CD8-positive, alpha-beta memory T cell (primary cell): ENCODE data around the gene CTDSPL. TPM values are rescaled to one million over a fixed set of nuclear protein-coding genes. Genes with fewer than 3 reads are reported as not detected.
A peak's percentile ranks its signal among the peaks of the same experiment; 100 is the strongest.
"Not testable (repeated sequence)": the region's sequence is repeated elsewhere in the genome, so short reads cannot be mapped to it uniquely, and the experiment has no call there.

Source experiments
- CTCF ChIA-PET: fragments of 350-600 bp; sonication (Branson Sonifier 250); formaldehyde crosslinking; loops from one replicate; lab custom pipeline; 2021; ENCODE audit warnings: antibody characterized with exemption; lab: Charles Lee
- POLR2A ChIA-PET: fragments of 350-600 bp; sonication (Branson Sonifier 250); formaldehyde crosslinking; loops from one replicate; lab custom pipeline; 2021; ENCODE audit warnings: antibody characterized with exemption; lab: Charles Lee
- DNase-seq, 5 donors: peaks; one replicate each; pipeline versions ENCODE4 v3.0.0 to v3.0.0-alpha.2; 2020 to 2022; ENCODE audit warnings: mixed read lengths in 1 of 5
- H3K27ac ChIP-seq: one replicate; pipeline ENCODE4 v1.7.0; 2013; ENCODE audit warnings: low read depth, mild to moderate bottlenecking, low read length, moderate library complexity
- H3K27me3 ChIP-seq: 2 replicates; pipeline ENCODE4 v1.7.0; 2013; ENCODE audit warnings: low read length, mild to moderate bottlenecking; ENCODE audit not compliant: insufficient read depth, poor library complexity, severe bottlenecking
- H3K36me3 ChIP-seq: 2 replicates; pipeline ENCODE4 v1.7.0; 2013; ENCODE audit warnings: mild to moderate bottlenecking, low read length, moderate library complexity; ENCODE audit not compliant: insufficient read depth
- H3K4me1 ChIP-seq: 2 replicates; pipeline ENCODE4 v1.7.0; 2013; ENCODE audit warnings: mild to moderate bottlenecking, low read length, moderate library complexity; ENCODE audit not compliant: insufficient read depth
- H3K4me3 ChIP-seq: 2 replicates; pipeline ENCODE4 v1.7.0; 2013; ENCODE audit warnings: mild to moderate bottlenecking, low read length
- H3K9me3 ChIP-seq: 2 replicates; pipeline ENCODE4 v1.7.0; 2013; ENCODE audit warnings: mild to moderate bottlenecking, low read length
- H3K27ac Mint-ChIP-seq, 8 donors: one replicate each; pipeline ENCODE4 v1.8.0; 2020 to 2021; ENCODE audit warnings: mixed read lengths in 8 of 8, mild to moderate bottlenecking in 6 of 8, inconsistent platforms in 3 of 8, moderate library complexity in 3 of 8
- H3K27me3 Mint-ChIP-seq, 2 donors: one replicate each; pipeline ENCODE4 v1.8.0; 2020 to 2021; ENCODE audit warnings: mixed read lengths in 2 of 2, mild to moderate bottlenecking in 1 of 2, moderate library complexity in 1 of 2
- H3K36me3 Mint-ChIP-seq, 3 donors: one replicate each; pipeline ENCODE4 v1.8.0; 2020 to 2021; ENCODE audit warnings: mixed read lengths in 3 of 3, inconsistent platforms in 1 of 3, mild to moderate bottlenecking in 1 of 3
- H3K4me1 Mint-ChIP-seq, 3 donors: one replicate each; pipeline ENCODE4 v1.8.0; 2020 to 2021; ENCODE audit warnings: mixed read lengths in 3 of 3, inconsistent platforms in 1 of 3, mild to moderate bottlenecking in 1 of 3
- H3K4me3 Mint-ChIP-seq, 7 donors: one replicate each; pipeline ENCODE4 v1.8.0; 2020 to 2021; ENCODE audit warnings: mixed read lengths in 7 of 7, mild to moderate bottlenecking in 6 of 7, moderate library complexity in 4 of 7, inconsistent platforms in 2 of 7
- H3K9me3 Mint-ChIP-seq, 5 donors: one replicate each; pipeline ENCODE4 v1.8.0; 2020 to 2022; ENCODE audit warnings: mixed read lengths in 5 of 5, mild to moderate bottlenecking in 3 of 5, moderate library complexity in 2 of 5, inconsistent platforms in 1 of 5
- polyA plus RNA-seq: library from polyadenylated mRNA; unstranded; fragments of 300-500 nt; fragmentation: Illumina TruSeq; gene quantifications from one replicate; pipeline ENCODE4 v1.2.3, GENCODE V29; 2021
- total RNA-seq, 2 experiments: library from RNA; stranded (reverse); gene quantifications; one replicate each; pipeline ENCODE4 v1.2.3, GENCODE V29; 2021

Gene CTDSPL
- total and polyA plus RNA-seq, 3 experiments from 2014 or later = 0.74 to 0.84 TPM; not detected in 1

DNA sequence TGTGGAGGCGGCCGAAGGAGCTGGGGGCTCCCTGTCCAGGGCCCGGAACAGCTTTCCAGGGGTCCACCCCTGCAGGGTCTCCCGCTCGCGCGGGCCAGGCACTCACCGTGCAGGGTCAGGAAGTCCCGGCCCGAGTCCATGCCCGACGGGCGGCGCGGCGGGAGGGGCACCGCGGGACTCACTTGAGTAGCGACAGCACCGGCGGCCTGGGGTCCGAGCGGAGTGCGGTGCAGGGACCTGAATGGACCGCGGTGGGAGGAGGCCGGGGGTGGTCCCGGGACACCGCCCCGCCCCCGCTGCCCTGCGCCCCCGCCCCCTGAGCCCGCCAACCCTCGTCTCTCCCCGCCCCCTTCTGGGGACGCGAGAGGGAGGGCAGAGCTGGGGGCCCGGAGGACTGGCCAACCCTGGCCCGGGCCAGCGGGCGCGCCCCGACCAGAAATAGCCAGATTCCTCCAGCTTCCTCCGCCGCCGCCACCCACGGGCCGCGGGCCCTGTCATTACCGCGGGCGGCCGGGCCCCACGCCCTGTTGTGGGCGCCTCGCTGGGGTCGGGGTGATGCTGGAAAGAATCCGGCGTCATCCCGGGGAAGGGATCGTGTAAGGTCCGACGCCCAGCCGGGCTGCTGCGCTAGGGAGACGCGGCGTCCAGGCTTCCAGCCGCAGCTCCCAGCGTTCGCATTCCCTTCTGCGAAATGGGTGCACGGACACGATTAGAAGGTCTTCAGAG lies 167.9 kb downstream of the CTDSPL start, which contains the start of gene PLCD1:
TSS of gene PLCD1 (minus strand) at position 243 of the 726 bp plus-strand sequence. CDS start at position 140, 103 bp downstream.
- Histone ChIP-seq H3K9me3 (no peaks in the 10 kb centered on the region), H3K4me3 (peak within 1 kb of the TSS; percentile 60), H3K27ac (peak within 1 kb of the TSS; percentile 24), H3K36me3 (no peaks in the 10 kb centered on the region), H3K4me1 (peaks cover 39% of the 10 kb centered on the region), H3K27me3 (peaks cover 8% of the 10 kb centered on the region)
- DNase-seq = peak; percentile 15 to 75 (median 49)
- peaks cover 30 to 59% (median 38%) of the 10 kb centered on the region in 3 donors for H3K4me1 Mint-ChIP-seq
- peak within 1 kb of the TSS in 6 of 8 donors; percentile 31 to 92 (median 81) for H3K27ac Mint-ChIP-seq
- peak within 1 kb of the TSS; percentile 68 to 90 (median 81) for H3K4me3 Mint-ChIP-seq
- peaks cover 0 to 7% of the 10 kb centered on the region in 2 donors for H3K27me3 Mint-ChIP-seq
- ChIA-PET POLR2A (interaction anchor here (0.7 to 3.0 kb wide), 2 partner anchors 10 to 107 kb away, joined by 3 to 22 read pairs; partner anchors contain the start of genes ACAA1 and DLEC1), CTCF (interaction anchor here (0.9 to 1.5 kb wide), 3 partner anchors 10 to 32 kb away, joined by 3 to 7 read pairs (median 4); no protein-coding TSS in a partner anchor)
- H3K36me3 Mint-ChIP-seq = peaks cover 0 to 3% (median under 1%) of the 10 kb centered on the region in 3 donors
- no peaks in the 10 kb centered on the region for H3K9me3 Mint-ChIP-seq

DNA sequence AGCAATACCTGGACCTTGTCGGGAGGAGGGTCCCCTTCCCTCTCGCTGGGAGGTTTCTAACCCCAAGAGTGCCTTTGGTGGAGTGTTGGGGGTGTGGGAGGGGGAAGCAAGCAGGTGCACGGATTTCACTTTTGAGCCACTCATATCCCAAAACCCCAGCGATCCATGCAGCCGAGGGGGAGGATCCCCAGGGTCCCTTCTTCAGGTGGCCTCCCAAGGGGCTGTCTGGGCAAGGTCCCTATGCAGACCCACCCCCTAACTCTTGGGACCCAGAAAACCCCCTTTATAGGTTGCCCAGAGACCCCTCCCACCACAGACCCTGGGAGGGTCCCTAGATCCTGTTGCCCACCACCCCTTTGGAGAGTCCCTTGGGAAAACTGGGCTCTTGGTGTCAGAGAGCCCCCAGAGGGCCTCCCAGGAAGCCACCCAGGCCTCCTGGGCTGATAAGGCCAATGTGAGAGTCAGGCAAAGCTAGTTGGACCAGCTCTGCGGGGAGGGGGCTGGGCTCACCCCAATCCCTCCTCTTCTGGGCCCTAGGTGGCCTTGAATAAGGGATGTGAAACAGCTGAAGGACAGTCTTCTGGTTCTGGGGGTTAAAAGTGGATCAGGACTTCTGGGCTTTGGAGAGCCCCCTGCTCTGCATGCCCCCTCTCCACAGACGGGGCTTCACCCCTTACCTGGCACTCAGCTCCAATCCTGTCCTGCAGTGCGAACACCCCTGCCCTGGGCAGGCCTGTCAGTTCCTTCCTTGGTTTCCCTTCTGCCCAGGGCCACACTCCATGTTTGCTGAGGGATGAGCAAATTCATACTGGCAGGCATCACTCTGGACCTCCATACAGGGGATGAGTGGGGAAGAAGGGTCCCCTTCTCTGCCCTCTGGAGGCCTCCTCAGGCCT lies 168.7 kb downstream of the CTDSPL start:
- Histone ChIP-seq H3K9me3 (no peaks in the 10 kb centered on the region), H3K4me3 (peak overlapping the region; percentile 60), H3K27me3 (peaks cover 8% of the 10 kb centered on the region), H3K27ac (peak overlapping the region; percentile 24), H3K4me1 (peaks cover 36% of the 10 kb centered on the region), H3K36me3 (no peaks in the 10 kb centered on the region)
- H3K27me3 Mint-ChIP-seq = peaks cover 0 to 7% of the 10 kb centered on the region in 2 donors
- no peak for DNase-seq
- H3K4me1 Mint-ChIP-seq = peaks cover 27 to 53% (median 30%) of the 10 kb centered on the region in 3 donors
- H3K9me3 Mint-ChIP-seq = no peaks in the 10 kb centered on the region
- peak overlapping the region; percentile 57 to 81 (median 72) for H3K4me3 Mint-ChIP-seq
- H3K36me3 Mint-ChIP-seq = peaks cover 0 to 3% (median 0%) of the 10 kb centered on the region in 3 donors
- CTCF ChIA-PET = interaction anchor here (1.4 to 1.5 kb wide), 2 partner anchors 9 to 33 kb away, joined by 4 to 7 read pairs; no protein-coding TSS in a partner anchor
- POLR2A ChIA-PET = interaction anchor here (3.0 kb wide), 1 partner anchor 9 kb away, joined by 22 read pairs; the partner anchor contains the start of gene DLEC1
- peak overlapping the region in 7 of 8 donors; percentile 29 to 90 (median 59) for H3K27ac Mint-ChIP-seq

DNA sequence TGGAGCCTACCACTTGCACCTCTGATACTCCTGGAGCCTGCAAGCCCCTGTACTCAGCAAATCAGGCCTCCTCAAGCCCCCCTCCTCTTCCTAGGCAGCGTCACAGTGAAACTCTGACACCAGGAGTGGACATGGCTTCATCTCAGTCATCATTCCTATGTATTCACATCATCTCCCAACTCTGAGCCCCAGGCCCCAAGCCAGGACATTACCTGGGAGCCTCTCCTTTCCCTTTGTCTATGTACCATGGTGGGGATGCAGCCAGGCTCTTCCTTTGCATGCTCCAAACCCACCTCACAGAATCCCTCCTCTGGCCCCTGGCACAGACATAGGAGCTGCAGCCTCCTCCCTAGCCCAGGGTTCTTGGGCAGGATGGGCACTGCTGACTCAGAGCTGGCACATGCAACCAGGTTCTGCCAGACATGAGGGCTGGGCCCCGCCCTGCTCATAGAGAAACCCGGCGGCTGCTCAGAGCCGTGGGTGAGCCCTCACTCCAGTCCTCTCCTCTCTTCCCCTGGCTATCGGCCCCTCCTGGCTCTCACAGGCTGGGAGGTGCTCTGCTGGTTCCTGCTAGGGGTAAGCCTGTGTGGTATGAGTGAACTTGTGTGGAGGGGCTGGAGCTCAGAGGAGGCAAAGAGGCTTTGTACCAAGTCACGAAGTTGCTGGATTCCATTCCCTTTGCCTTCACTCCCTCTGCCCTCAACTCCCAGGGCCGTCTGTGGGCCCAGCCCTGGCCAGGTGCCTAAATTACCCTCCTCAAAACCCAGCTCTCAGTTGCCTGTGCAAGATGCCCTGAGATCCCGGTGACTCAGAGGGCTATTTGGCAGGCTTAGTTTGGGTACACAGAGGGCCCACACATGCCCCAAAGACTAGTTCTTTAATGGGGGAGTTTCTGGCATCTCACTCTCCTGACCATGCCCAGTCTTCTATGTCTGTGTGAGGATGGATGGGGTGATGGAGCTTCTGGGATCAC lies 169.6 kb downstream of the CTDSPL start:
- CTCF ChIA-PET = interaction anchor here (1.3 to 1.5 kb wide), 2 partner anchors 9 to 57 kb away, joined by 3 to 4 read pairs; no protein-coding TSS in a partner anchor
- H3K4me1 Mint-ChIP-seq = peaks cover 21 to 47% (median 23%) of the 10 kb centered on the region in 3 donors
- Histone ChIP-seq H3K9me3 (no peaks in the 10 kb centered on the region), H3K4me3 (no peak overlapping the region), H3K36me3 (no peaks in the 10 kb centered on the region), H3K4me1 (peaks cover 28% of the 10 kb centered on the region), H3K27me3 (peaks cover 8% of the 10 kb centered on the region), H3K27ac (no peak overlapping the region)
- no peaks in the 10 kb centered on the region for H3K9me3 Mint-ChIP-seq
- POLR2A ChIA-PET = interaction anchor here (3.0 kb wide), 1 partner anchor 8 kb away, joined by 22 read pairs; the partner anchor contains the start of gene DLEC1
- peak overlapping the region; percentile 50 to 90 (median 76) for H3K27ac Mint-ChIP-seq
- peaks cover 0 to 7% of the 10 kb centered on the region in 2 donors for H3K27me3 Mint-ChIP-seq
- peaks cover 0 to 3% (median 0%) of the 10 kb centered on the region in 3 donors for H3K36me3 Mint-ChIP-seq
- H3K4me3 Mint-ChIP-seq = peak overlapping the region; percentile 44 to 81 (median 71)
- DNase-seq = peak in 3 of 5 donors; percentile 16 to 64 (median 40)

DNA sequence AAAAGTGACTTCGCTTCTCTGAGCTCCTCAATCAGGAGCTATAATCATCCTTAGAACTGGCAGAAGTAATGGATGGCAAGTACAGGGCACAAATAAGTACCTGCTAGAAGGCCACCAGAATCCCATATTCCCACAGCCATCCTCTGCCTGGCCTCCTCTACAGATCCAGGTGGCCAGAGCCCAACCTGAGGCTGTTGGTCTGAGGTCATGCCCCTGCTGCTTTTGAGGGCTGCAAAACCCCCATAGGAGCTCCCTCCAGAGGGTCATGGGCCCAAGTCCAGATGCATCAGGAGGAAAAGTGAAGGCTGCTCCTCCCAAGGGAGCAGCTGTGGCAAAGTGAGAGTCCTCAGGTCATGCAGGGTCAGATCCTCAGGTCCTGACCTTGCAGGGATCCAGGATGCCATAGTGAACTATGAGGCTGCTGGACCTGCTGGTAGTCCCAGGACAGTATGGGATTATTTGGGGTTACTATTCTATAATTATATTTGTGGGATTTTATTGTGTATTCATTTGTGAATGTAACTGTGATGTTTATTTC lies 170.7 kb downstream of the CTDSPL start:
- Mint-ChIP-seq H3K4me1 (peaks cover 24 to 48% (median 30%) of the 10 kb centered on the region in 3 donors), H3K4me3 (peak overlapping the region in 1 of 7 donors; percentile 42), H3K36me3 (peaks cover 0 to 3% (median 0%) of the 10 kb centered on the region in 3 donors), H3K9me3 (no peaks in the 10 kb centered on the region), H3K27ac (peak overlapping the region in 1 of 8 donors; percentile 59), H3K27me3 (peaks cover 0 to 7% of the 10 kb centered on the region in 2 donors)
- POLR2A ChIA-PET = no interaction called here
- no peaks in the 10 kb centered on the region for H3K36me3 ChIP-seq
- CTCF ChIA-PET = interaction anchor here (1.3 kb wide), 1 partner anchor 58 kb away, joined by 3 read pairs; no protein-coding TSS in a partner anchor
- H3K9me3 ChIP-seq = no peaks in the 10 kb centered on the region
- H3K27ac ChIP-seq = no peak overlapping the region
- peaks cover 28% of the 10 kb centered on the region for H3K4me1 ChIP-seq
- no peak overlapping the region for H3K4me3 ChIP-seq
- no peak for DNase-seq
- H3K27me3 ChIP-seq = peaks cover 8% of the 10 kb centered on the region

DNA sequence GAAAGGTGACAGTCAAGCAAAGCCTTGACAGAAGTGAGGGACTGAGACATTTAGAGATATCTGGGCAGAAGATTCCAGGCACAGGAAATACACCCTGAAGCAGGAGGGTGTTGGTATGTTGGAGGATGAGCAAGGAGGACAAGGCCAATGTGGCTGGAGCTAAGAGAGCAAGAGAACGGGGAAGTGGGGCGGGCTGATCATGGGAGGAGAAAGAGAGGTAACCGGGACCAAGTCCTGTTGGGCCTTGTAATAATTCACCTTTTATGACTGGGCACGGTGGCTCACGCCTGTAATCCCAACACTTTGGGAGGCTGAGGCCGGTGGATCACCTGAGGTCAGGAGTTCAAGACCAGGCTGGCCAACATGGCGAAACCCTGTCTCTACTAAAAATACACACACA lies 171.9 kb downstream of the CTDSPL start:
- H3K36me3 ChIP-seq, H3K4me3 Mint-ChIP-seq, H3K36me3 Mint-ChIP-seq, DNase-seq, H3K27me3 Mint-ChIP-seq, H3K27me3 ChIP-seq, H3K4me3 ChIP-seq, H3K27ac ChIP-seq, CTCF ChIA-PET, H3K9me3 ChIP-seq, POLR2A ChIA-PET, H3K9me3 Mint-ChIP-seq: not testable (repeated sequence)
- Mint-ChIP-seq H3K27ac (peak overlapping the region in 2 of 8 donors; percentile 9 to 65), H3K4me1 (peaks cover 26 to 49% (median 37%) of the 10 kb centered on the region in 3 donors)
- H3K4me1 ChIP-seq = peaks cover 36% of the 10 kb centered on the region
